ENCODE results near the gene VPS4B. TPM values are rescaled to one million over a fixed set of nuclear protein-coding genes. Genes with fewer than 3 reads are reported as not detected.

VPS4B gene
- total and polyA plus RNA-seq, 10 of the 15 experiments (the other 5 are each of a cell fraction or from before 2014, with no cell fraction given): 21.4 to 37.6 (median 29.8) TPM

- no peaks in the 10 kb centered on the region for H3K79me2 ChIP-seq (ENCODE audit: control insufficient read depth, insufficient read depth, low read length)
- no peaks in the 10 kb centered on the region for H3K4me1 ChIP-seq (ENCODE audit: control insufficient read depth, insufficient read depth, low read length)
- no peak for TF ChIP-seq PAX8 (IDR thresholded peaks at IDR 0.05)
- TF ChIP-seq, protein P1, sequence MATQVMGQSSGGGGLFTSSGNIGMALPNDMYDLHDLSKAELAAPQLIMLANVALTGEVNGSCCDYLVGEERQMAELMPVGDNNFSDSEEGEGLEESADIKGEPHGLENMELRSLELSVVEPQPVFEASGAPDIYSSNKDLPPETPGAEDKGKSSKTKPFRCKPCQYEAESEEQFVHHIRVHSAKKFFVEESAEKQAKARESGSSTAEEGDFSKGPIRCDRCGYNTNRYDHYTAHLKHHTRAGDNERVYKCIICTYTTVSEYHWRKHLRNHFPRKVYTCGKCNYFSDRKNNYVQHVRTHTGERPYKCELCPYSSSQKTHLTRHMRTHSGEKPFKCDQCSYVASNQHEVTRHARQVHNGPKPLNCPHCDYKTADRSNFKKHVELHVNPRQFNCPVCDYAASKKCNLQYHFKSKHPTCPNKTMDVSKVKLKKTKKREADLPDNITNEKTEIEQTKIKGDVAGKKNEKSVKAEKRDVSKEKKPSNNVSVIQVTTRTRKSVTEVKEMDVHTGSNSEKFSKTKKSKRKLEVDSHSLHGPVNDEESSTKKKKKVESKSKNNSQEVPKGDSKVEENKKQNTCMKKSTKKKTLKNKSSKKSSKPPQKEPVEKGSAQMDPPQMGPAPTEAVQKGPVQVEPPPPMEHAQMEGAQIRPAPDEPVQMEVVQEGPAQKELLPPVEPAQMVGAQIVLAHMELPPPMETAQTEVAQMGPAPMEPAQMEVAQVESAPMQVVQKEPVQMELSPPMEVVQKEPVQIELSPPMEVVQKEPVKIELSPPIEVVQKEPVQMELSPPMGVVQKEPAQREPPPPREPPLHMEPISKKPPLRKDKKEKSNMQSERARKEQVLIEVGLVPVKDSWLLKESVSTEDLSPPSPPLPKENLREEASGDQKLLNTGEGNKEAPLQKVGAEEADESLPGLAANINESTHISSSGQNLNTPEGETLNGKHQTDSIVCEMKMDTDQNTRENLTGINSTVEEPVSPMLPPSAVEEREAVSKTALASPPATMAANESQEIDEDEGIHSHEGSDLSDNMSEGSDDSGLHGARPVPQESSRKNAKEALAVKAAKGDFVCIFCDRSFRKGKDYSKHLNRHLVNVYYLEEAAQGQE (IDR thresholded peaks at IDR 0.05; ENCODE audit: low read depth, low read length): no peak
- no peak for TF ChIP-seq ZBTB4 (CRISPR knock-in tag; IDR thresholded peaks at IDR 0.05)
- TF ChIP-seq NRF1 (conservative IDR thresholded peaks at IDR 0.05; ENCODE audit: low read depth, low read length): no peak
- no peak for TF ChIP-seq BCL11A (IDR thresholded peaks at IDR 0.05; ENCODE audit: low read depth, low read length)
- TF ChIP-seq, protein P2, sequence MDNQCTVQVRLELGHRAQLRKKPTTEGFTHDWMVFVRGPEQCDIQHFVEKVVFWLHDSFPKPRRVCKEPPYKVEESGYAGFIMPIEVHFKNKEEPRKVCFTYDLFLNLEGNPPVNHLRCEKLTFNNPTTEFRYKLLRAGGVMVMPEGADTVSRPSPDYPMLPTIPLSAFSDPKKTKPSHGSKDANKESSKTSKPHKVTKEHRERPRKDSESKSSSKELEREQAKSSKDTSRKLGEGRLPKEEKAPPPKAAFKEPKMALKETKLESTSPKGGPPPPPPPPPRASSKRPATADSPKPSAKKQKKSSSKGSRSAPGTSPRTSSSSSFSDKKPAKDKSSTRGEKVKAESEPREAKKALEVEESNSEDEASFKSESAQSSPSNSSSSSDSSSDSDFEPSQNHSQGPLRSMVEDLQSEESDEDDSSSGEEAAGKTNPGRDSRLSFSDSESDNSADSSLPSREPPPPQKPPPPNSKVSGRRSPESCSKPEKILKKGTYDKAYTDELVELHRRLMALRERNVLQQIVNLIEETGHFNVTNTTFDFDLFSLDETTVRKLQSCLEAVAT (IDR thresholded peaks at IDR 0.05): no peak
- TF ChIP-seq ETV6 (conservative IDR thresholded peaks at IDR 0.05 in 1 of 2, IDR thresholded peaks at IDR 0.05 in 1 of 2; ENCODE audit: borderline replicate concordance in 1 of 2, low read depth in 1 of 2): no peak
- TF ChIP-seq IRF4 (IDR thresholded peaks at IDR 0.05; ENCODE audit: low read depth, low read length): no peak
- TF ChIP-seq IKZF2 (IDR thresholded peaks at IDR 0.05): no peak
- no peak for TF ChIP-seq POLR2AphosphoS2 (IDR thresholded peaks at IDR 0.05; ENCODE audit: low read depth, low read length)
- no peak for TF ChIP-seq TCF3 (IDR thresholded peaks at IDR 0.05; ENCODE audit: borderline replicate concordance, insufficient read depth, low read depth, low read length)
- H3K36me3 ChIP-seq (ENCODE audit: control insufficient read depth in 2 of 2, insufficient read depth in 2 of 2, low read length in 1 of 2): no peaks in the 10 kb centered on the region
- no peak overlapping the region for H3K4me3 ChIP-seq
- FAIRE-seq (no peak), ATAC-seq (no peak), DNase-seq (ENCODE audit: low read depth, low spot score) (no peak)
- no peak overlapping the region for H3K9ac ChIP-seq (ENCODE audit: control insufficient read depth, insufficient read depth, low read length)
- in situ Hi-C loops (cut with MboI) (no loop called here), intact Hi-C loops (cut with micrococcal nuclease; ENCODE audit: unreplicated experiment) (no loop called here)
- WGBS (ENCODE audit: insufficient coverage, insufficient replicate concordance, low lambda C conversion rate, missing lambda C conversion rate): 52% methylated on average over 12 of the region's 12 CpGs
- POLR2A ChIA-PET: no interaction called here
- RAD21 ChIA-PET (ENCODE audit: unreplicated experiment): no interaction called here
- no peak overlapping the region for H2AFZ ChIP-seq (ENCODE audit: control insufficient read depth, low read depth, low read length)
- H4K20me1 ChIP-seq (ENCODE audit: control insufficient read depth, insufficient read depth): no peaks in the 10 kb centered on the region
- no peaks in the 10 kb centered on the region for H3K9me3 ChIP-seq (replicated peaks; ENCODE audit: control insufficient read depth, insufficient read depth, low read length)
- no peak overlapping the region for H3K4me2 ChIP-seq (ENCODE audit: control insufficient read depth, insufficient read depth)
- H3K27me3 ChIP-seq (replicated peaks in 1 of 2; ENCODE audit: control insufficient read depth in 2 of 2, insufficient read depth in 2 of 2, low read length in 1 of 2): peaks cover 0 to 2% of the 10 kb centered on the region in 2 experiments; a peak in 2 of 4 replicates
- no TSS peak for BruUV-seq (replicated peaks)
- SMC1A ChIA-PET (ENCODE audit: uncharacterized antibody, unreplicated experiment): no interaction called here
- H3K27ac ChIP-seq (ENCODE audit: control insufficient read depth, insufficient read depth): no peak overlapping the region
- CTCF ChIA-PET: no interaction called here
These were observed 48.5 kb upstream of the VPS4B start for GRCh38 chr18:63470751-63471150.

Measured in GM12878 (cell line).